Breast epithelium (tissue), 3 donors: Measurements from ENCODE around the gene TMEFF1.

Experiments used
- POLR2AphosphoS5 ChIP-seq, 3 donors: sonication (generic); formaldehyde crosslinking; IDR thresholded peaks; one replicate each; pipeline ENCODE4 v1.6.1; 2017; ENCODE audit warnings: antibody characterized with exemption in 3 of 3
- TF ChIP-seq, protein P1 (sequence below), 3 donors: fragments of 450-650 bp; IDR thresholded peaks; one replicate each; pipeline ENCODE4 v1.5.1; 2016 to 2017; ENCODE audit warnings: antibody characterized with exemption in 3 of 3, mild to moderate bottlenecking in 3 of 3, moderate library complexity in 3 of 3

DNA sequence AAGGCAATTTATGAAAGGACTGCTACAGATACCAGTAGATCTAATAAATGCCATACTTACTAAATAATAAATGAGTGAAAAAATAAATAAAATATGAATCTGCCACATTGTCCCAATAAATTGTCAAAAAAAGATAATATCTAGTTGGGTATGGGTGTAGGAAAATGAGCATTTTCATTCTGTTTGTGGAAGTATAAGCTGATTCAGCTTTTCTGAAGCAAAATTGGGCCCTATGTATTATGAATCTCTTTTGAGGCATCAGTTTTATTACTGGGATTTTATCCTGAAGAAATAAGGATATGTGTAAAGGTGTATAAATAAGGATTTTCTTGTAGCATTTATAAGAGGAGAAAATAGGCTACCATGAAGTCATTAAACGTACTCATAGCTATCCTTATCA, 151.0 kb downstream of the TMEFF1 start:
- TF ChIP-seq, protein P1, sequence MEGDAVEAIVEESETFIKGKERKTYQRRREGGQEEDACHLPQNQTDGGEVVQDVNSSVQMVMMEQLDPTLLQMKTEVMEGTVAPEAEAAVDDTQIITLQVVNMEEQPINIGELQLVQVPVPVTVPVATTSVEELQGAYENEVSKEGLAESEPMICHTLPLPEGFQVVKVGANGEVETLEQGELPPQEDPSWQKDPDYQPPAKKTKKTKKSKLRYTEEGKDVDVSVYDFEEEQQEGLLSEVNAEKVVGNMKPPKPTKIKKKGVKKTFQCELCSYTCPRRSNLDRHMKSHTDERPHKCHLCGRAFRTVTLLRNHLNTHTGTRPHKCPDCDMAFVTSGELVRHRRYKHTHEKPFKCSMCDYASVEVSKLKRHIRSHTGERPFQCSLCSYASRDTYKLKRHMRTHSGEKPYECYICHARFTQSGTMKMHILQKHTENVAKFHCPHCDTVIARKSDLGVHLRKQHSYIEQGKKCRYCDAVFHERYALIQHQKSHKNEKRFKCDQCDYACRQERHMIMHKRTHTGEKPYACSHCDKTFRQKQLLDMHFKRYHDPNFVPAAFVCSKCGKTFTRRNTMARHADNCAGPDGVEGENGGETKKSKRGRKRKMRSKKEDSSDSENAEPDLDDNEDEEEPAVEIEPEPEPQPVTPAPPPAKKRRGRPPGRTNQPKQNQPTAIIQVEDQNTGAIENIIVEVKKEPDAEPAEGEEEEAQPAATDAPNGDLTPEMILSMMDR (IDR thresholded peaks at IDR 0.05) = no peak
- no peak for TF ChIP-seq POLR2AphosphoS5 (IDR thresholded peaks at IDR 0.05)
